Prostate gland (tissue), 2 donors: ENCODE data around the gene SLIT1. TPM values are rescaled to one million over a fixed set of nuclear protein-coding genes. Genes with fewer than 3 reads are reported as not detected.

Experiments
- DNase-seq: peaks from one replicate; pipeline ENCODE4 v3.0.0-alpha.2; 2019; ENCODE audit warnings: low spot score
- H3K27ac ChIP-seq, 2 donors: fragments of 200-600 bp; sonication (generic); 2 replicates each; pipeline ENCODE4 v1.5.1; 2017 to 2019
- H3K27me3 ChIP-seq: fragments of 200-600 bp; sonication (generic); replicated peaks from 2 replicates; pipeline ENCODE4 v1.5.1; 2019; ENCODE audit not compliant: insufficient read depth
- H3K36me3 ChIP-seq, 2 donors: fragments of 200-600 bp; sonication (generic); 1 replicate in 1 of 2; 2 replicates in 1 of 2; pipeline versions ENCODE4 v1.5.1 to v1.8.1; 2017 to 2019
- H3K4me1 ChIP-seq: fragments of 200-600 bp; sonication (generic); replicated peaks from 2 replicates; pipeline ENCODE4 v1.5.1; 2019
- H3K4me3 ChIP-seq, 2 donors: fragments of 200-600 bp; sonication (generic); 2 replicates each; pipeline ENCODE4 v1.5.1; 2017 to 2019
- H3K9me3 ChIP-seq: fragments of 200-600 bp; sonication (generic); 2 replicates; pipeline ENCODE4 v1.5.1; 2017
- POLR2A ChIP-seq: fragments of 450-650 bp; IDR thresholded peaks from one replicate; pipeline ENCODE4 v1.6.1; 2016; ENCODE audit warnings: antibody characterized with exemption, mild to moderate bottlenecking
- POLR2AphosphoS5 ChIP-seq: sonication (generic); formaldehyde crosslinking; IDR thresholded peaks from one replicate; pipeline ENCODE4 v1.6.1; 2017; ENCODE audit warnings: antibody characterized with exemption
- WGBS: methylation state at CpG from one replicate; pipeline ENCODE4 v1.1.5; 2018; 5-methylcytosine and 5-hydroxymethylcytosine counted together
- intact Hi-C: fragments of 100-400 bp; cut with DNase I; formaldehyde crosslinking; loops from one replicate; pipeline ENCODE4 v1.14.2; 2022
- total RNA-seq, 2 donors: library from RNA; depleted of rRNA; stranded (reverse); fragments of >200 nt; gene quantifications; one replicate each; pipeline ENCODE4 v1.1.0, GENCODE V29; 2016
- TF ChIP-seq, protein P1 (sequence below), 4 experiments: fragments of 200-600 bp in 2 of 4; fragments of 450-650 bp in 2 of 4; sonication (generic) in 2 of 4; IDR thresholded peaks; 1 replicate in 3 of 4; 2 replicates in 1 of 4; pipeline ENCODE4 v1.5.1; 2016 to 2019; ENCODE audit warnings: antibody characterized with exemption in 4 of 4, mild to moderate bottlenecking in 2 of 4, moderate library complexity in 2 of 4

SLIT1 gene
- total RNA-seq, 2 donors from 2014 or later, result 0.59 to 0.91 TPM

DNA sequence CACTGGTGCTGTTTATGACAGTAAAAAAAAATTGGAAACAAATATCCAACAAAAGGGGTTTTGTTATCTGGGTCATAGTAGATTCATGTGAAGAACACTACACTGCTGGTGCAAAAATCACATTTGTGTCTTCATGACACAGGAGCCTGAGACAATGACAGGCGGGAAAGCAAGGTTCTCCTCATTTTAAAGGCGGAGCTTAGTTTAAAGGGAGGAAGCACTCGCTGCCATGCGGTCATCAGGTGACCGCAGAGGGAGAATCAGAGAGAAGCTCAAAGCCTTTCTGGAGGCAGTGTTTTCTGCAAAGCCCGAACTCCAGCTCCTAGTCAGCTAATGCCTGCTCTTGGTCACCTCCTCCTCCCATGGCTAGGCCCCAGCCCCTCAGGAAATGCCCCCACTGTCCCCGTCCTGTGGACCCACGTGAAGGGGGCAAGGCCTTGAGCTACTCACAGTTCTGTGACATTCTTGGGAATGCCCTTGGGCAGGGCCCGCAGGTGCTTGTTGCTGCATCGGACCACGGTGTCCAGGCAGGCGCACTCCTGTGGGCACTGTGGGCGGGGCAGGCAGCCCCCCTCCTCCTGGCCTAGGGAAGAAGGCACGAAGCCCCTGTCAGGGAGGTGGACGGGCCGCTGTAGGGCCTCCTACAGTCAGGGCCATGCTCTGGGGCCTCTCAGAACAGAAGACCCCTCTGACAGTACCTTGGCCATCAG lies 146.1 kb downstream of the SLIT1 start:
- Histone ChIP-seq H3K27me3 (no peaks in the 10 kb centered on the region), H3K36me3 (no peaks in the 10 kb centered on the region), H3K9me3 (no peaks in the 10 kb centered on the region), H3K27ac (no peak overlapping the region), H3K4me1 (peaks cover 4% of the 10 kb centered on the region), H3K4me3 (no peak overlapping the region)
- WGBS, result 77% methylated on average over 16 of the region's 16 CpGs
- intact Hi-C loops, result no loop called here
- no peak for TF ChIP-seq POLR2AphosphoS5
- TF ChIP-seq, protein P1, sequence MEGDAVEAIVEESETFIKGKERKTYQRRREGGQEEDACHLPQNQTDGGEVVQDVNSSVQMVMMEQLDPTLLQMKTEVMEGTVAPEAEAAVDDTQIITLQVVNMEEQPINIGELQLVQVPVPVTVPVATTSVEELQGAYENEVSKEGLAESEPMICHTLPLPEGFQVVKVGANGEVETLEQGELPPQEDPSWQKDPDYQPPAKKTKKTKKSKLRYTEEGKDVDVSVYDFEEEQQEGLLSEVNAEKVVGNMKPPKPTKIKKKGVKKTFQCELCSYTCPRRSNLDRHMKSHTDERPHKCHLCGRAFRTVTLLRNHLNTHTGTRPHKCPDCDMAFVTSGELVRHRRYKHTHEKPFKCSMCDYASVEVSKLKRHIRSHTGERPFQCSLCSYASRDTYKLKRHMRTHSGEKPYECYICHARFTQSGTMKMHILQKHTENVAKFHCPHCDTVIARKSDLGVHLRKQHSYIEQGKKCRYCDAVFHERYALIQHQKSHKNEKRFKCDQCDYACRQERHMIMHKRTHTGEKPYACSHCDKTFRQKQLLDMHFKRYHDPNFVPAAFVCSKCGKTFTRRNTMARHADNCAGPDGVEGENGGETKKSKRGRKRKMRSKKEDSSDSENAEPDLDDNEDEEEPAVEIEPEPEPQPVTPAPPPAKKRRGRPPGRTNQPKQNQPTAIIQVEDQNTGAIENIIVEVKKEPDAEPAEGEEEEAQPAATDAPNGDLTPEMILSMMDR (IDR thresholded peaks at IDR 0.05), result no peak
- TF ChIP-seq POLR2A, result no peak
- no peak for DNase-seq

DNA sequence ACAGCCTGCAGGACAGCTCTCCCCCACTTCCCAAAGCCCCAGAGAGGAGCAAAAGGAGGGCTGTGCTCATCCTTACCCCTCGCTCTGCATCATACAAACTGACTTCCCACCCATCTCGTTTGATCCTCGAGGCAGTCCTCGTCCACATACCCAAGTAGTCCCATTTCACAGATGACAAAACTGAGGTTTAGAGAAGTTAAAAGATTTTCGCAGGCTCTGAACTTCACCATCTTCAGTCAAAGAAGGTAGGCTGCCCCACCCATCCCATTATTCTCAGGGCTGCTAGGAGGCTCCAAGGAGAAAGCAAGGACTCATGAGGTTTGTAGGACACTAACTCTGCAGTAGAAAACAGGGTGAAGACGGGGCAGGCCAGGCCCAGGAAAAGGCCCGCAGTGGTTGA lies 147.1 kb downstream of the SLIT1 start:
- intact Hi-C loops, result no loop called here
- 96% methylated on average over 7 of the region's 7 CpGs for WGBS

DNA sequence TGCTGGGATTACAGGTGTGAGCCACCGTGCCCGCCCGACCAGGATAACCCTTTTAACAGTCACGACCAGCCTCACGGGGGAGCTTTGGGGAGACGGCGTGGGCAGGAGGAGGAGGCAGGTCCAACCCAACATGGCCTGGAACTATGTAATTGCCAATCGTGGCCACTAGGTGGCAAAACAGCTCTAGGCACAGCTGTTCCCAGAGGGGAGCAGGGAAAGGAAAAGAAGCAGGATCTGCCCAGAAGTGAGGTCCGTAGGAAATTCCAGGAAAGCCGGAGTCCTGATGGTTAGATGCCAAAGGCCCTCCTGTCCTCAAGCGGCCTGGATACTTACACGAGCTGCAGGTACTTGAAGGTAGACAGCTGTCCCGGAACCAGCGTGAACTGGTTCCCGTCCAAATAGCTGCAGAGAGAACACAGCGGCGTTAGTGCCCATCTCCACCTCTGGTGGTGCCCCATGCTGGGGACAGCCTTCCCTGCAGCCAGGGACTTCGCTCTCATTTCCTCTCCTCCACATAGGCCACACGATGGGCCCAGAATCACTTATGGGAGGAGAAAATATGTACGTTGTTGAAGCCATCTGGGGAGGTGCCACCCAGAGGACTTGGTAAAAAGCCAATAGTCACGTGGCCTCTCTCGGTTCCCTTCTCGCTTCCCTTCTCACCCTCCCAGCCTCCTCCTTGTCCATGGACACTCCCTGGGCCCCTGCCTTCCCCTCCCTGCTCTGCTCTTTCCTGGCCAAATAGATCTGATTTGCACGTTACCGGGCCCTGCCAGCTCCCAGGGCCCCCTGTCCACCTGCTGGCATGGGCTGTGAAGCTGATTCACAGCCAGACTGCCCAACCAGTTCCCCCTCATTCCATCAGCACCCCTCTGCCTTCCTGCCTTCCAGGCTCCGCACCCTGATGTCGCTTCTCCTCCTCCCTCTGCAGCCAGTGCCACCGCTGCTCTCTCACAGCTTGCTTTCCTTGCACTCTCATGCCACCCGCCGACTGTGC lies 148.1 kb downstream of the SLIT1 start:
- H3K4me3 ChIP-seq, result peak overlapping the region; percentile 24 to 34
- intact Hi-C loops, result no loop called here

More for the DNA sequence above, 147.1 kb downstream of the SLIT1 start:
- no peak overlapping the region for H3K27ac ChIP-seq
- TF ChIP-seq POLR2A, result no peak
- TF ChIP-seq, protein P1 (IDR thresholded peaks at IDR 0.05), result no peak
- TF ChIP-seq POLR2AphosphoS5, result no peak
- no peaks in the 10 kb centered on the region for H3K27me3 ChIP-seq
- peaks cover 4% of the 10 kb centered on the region for H3K4me1 ChIP-seq
- H3K9me3 ChIP-seq, result no peaks in the 10 kb centered on the region
- no peak overlapping the region for H3K4me3 ChIP-seq
- no peaks in the 10 kb centered on the region for H3K36me3 ChIP-seq
- no peak for DNase-seq

DNA sequence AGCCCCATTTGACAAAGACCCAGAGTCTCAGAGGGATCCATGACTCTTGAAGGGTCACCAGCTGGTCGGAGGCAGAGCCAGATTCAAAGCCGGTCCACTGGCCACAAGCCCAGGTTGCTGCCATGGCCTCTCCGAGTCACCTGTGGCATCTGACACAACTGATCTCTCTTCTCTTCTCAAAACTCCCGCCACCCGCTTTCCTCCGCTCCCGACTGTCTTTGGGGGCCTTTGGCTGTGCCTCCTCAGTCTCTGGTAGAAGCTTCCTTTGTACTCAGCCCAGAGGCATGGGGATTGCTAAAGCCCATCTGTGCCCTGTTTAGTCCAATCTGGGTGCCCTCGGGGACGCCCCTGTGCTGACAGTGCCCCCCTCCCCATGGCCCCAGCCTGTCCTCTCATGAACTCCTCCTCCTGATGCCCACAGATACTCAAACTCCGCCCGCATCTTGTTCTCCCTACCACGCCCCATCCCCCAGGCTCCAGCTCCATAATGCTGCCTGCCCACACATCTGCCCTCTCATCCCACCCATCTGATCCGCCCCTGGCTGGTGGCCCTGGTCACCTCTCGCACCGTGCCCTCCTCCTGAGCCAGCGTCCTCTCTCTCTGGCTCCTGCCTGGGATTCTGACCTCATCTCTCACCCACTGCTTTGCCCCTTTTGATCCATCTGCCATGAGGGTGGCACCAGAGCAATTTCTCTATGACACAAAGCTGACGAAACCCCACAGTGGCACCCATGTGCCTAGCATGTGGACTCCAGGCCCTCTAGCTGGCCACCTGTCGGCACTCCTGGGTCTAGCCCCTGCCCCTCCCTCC lies 150.6 kb downstream of the SLIT1 start:
- 91% methylated on average over 18 of the region's 18 CpGs for WGBS
- Histone ChIP-seq H3K9me3 (no peaks in the 10 kb centered on the region), H3K36me3 (no peaks in the 10 kb centered on the region), H3K27me3 (no peaks in the 10 kb centered on the region), H3K4me1 (peaks cover 4% of the 10 kb centered on the region), H3K4me3 (no peak overlapping the region), H3K27ac (no peak overlapping the region)
- no peak for DNase-seq
- intact Hi-C loops, result no loop called here
- no peak for TF ChIP-seq POLR2A
- no peak for TF ChIP-seq POLR2AphosphoS5
- TF ChIP-seq, protein P1 (IDR thresholded peaks at IDR 0.05), result no peak

More for the DNA sequence above, 148.1 kb downstream of the SLIT1 start:
- TF ChIP-seq POLR2A, result no peak
- TF ChIP-seq POLR2AphosphoS5, result peak; percentile 40
- TF ChIP-seq, protein P1 (IDR thresholded peaks at IDR 0.05), result peak; percentile 72 to 86 (median 76)
- H3K4me1 ChIP-seq, result peaks cover 4% of the 10 kb centered on the region
- WGBS, result 15% methylated on average over 30 of the region's 30 CpGs
- no peaks in the 10 kb centered on the region for H3K36me3 ChIP-seq
- DNase-seq, result peak; percentile 72
- no peaks in the 10 kb centered on the region for H3K27me3 ChIP-seq
- H3K9me3 ChIP-seq, result no peaks in the 10 kb centered on the region
- no peak overlapping the region for H3K27ac ChIP-seq
